ENCODE measurements around the gene NPIPA1.
A peak's percentile ranks its signal among the peaks of the same experiment; 100 is the strongest.
"Not testable (repeated sequence)": the region's sequence is repeated elsewhere in the genome, so short reads cannot be mapped to it uniquely, and the experiment has no call there.

NPIPA1 gene

GRCh38 chr16:14937143-14937542 is at the start of gene NPIPA1:
NPIPA1 (plus strand) TSS chr16:14937443; CDS start chr16:14937443, 0 bp downstream.
- not testable (repeated sequence) for H3K9me3 ChIP-seq (ENCODE audit: control insufficient read depth, insufficient read depth, low read depth, low read length); H3K4me1 ChIP-seq (ENCODE audit: control insufficient read depth, insufficient read depth, low read length); H3K4me3 ChIP-seq (ENCODE audit: low read depth, low read length); H3K27ac ChIP-seq (ENCODE audit: low read depth, low read length); H3K27me3 ChIP-seq (ENCODE audit: control insufficient read depth, insufficient read depth, low read length); H3K36me3 ChIP-seq (ENCODE audit: control insufficient read depth, insufficient read depth, low read length); H3K9ac ChIP-seq (ENCODE audit: low read length)

DNA sequence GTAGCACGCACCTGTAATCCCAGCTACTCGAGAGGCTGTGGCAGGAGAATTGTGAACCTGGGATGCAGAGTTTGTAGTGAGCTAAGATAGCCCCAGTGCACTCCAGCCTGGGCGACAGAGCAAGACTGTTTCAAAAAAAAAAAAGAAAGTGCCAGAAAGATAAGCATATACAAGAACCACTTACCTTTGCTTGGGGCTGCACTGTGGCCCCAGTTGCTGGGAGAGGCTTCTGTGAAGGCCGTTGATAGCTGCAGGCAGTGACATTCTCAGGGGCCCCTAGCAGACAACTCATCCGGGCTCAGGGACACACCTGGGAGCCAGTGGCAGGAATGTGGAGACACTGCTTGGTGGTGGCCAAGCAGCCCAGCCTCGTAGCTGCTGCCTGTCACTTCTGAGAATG is 45.1 kb upstream of the NPIPA1 start:
- not testable (repeated sequence) for H3K27ac ChIP-seq (ENCODE audit: low read depth, low read length); H3K9ac ChIP-seq (ENCODE audit: low read length); H3K36me3 ChIP-seq (ENCODE audit: control insufficient read depth, insufficient read depth, low read length); H3K27me3 ChIP-seq (ENCODE audit: control insufficient read depth, insufficient read depth, low read length); H3K4me3 ChIP-seq (ENCODE audit: low read depth, low read length); H3K9me3 ChIP-seq (ENCODE audit: control insufficient read depth, insufficient read depth, low read depth, low read length); H3K4me1 ChIP-seq (ENCODE audit: control insufficient read depth, insufficient read depth, low read length)

DNA sequence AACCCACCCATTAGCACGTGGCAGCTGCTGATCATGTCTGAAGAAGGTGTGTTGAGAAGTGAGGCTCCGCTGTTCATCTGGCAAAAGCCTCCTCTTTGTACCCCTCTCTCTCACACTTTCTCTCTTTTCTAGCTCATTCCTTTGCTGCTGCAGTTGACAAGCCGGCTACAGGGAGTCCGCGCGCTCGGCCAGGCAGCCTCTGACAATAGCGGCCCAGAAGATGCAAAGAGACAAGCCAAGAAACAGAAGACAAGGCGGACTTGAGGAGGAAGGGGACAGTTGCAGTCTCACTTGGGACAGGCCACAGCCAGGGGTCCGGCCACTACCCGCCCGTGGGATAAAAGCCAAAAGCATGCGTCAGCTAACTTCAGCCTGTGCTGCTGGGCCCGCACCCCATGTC is 41.9 kb upstream of the NPIPA1 start:
- H3K36me3 ChIP-seq (ENCODE audit: control insufficient read depth, insufficient read depth, low read length); H3K4me3 ChIP-seq (ENCODE audit: low read depth, low read length); H3K9me3 ChIP-seq (ENCODE audit: control insufficient read depth, insufficient read depth, low read depth, low read length); H3K27me3 ChIP-seq (ENCODE audit: control insufficient read depth, insufficient read depth, low read length); H3K9ac ChIP-seq (ENCODE audit: low read length); H3K4me1 ChIP-seq (ENCODE audit: control insufficient read depth, insufficient read depth, low read length); H3K27ac ChIP-seq (ENCODE audit: low read depth, low read length): not testable (repeated sequence)

DNA sequence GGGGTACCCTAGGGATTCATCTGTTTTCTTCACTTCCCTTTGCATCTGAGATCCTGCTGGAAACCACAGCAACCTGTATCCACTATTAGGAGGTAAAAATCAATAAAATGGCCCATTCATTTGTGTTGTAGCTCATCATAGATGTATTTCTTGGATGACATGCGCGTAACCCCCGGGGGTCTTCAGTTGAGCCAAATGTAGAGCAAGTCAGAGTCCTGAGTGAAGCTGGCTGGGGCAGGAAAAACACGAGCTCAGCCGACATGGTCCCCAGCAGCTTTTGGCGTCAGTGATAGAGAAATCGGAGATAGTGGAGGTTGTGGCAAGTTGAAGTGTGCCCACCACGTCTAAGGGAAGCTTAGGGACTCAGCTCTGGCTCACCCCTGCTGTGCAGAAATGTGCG is 41.2 kb upstream of the NPIPA1 start:
- H3K36me3 ChIP-seq (ENCODE audit: control insufficient read depth, insufficient read depth, low read length); H3K27ac ChIP-seq (ENCODE audit: low read depth, low read length); H3K9me3 ChIP-seq (ENCODE audit: control insufficient read depth, insufficient read depth, low read depth, low read length); H3K9ac ChIP-seq (ENCODE audit: low read length); H3K27me3 ChIP-seq (ENCODE audit: control insufficient read depth, insufficient read depth, low read length); H3K4me1 ChIP-seq (ENCODE audit: control insufficient read depth, insufficient read depth, low read length); H3K4me3 ChIP-seq (ENCODE audit: low read depth, low read length): not testable (repeated sequence)

DNA sequence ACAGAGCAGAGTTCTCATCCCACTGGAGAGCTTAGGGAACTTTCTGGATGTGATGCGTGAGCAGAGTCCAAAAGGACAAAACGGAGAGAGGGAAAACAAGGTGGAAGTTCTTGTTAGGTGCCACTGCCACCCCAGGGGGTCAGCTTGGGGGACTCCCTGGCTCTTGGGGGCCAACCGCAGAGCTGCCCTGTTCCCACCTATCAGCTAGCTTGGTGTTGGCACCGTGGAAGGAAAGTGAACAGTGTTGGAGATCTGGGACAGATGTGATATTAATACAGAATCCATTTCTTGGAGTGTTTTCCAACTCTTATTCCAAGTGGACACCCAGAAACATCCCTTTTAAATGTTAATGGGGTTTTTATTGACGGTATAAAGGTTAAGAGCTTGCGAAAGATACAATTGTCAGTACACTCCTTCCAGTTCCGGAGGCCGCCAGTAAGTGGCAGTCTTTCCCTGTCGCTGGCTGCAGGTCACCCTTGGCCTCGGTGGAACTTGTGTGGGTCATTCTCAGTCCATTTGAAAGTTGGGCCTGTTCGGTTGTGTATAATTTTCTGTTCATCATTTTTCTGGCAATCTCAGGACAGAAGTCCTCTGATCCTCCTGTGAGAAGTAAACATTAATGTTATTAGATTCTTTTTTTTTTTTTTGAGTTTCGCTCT is 40.1 kb upstream of the NPIPA1 start:
- H3K9me3 ChIP-seq (ENCODE audit: control insufficient read depth, insufficient read depth, low read depth, low read length); H3K4me3 ChIP-seq (ENCODE audit: low read depth, low read length); H3K27me3 ChIP-seq (ENCODE audit: control insufficient read depth, insufficient read depth, low read length); H3K9ac ChIP-seq (ENCODE audit: low read length); H3K4me1 ChIP-seq (ENCODE audit: control insufficient read depth, insufficient read depth, low read length); H3K27ac ChIP-seq (ENCODE audit: low read depth, low read length); H3K36me3 ChIP-seq (ENCODE audit: control insufficient read depth, insufficient read depth, low read length): not testable (repeated sequence)

- not testable (repeated sequence) for H3K9ac ChIP-seq (ENCODE audit: low read length); H3K27ac ChIP-seq (ENCODE audit: low read depth, low read length)
Measured at GRCh38 chr16:14898162-14898561, 39.1 kb upstream of the NPIPA1 start.

DNA sequence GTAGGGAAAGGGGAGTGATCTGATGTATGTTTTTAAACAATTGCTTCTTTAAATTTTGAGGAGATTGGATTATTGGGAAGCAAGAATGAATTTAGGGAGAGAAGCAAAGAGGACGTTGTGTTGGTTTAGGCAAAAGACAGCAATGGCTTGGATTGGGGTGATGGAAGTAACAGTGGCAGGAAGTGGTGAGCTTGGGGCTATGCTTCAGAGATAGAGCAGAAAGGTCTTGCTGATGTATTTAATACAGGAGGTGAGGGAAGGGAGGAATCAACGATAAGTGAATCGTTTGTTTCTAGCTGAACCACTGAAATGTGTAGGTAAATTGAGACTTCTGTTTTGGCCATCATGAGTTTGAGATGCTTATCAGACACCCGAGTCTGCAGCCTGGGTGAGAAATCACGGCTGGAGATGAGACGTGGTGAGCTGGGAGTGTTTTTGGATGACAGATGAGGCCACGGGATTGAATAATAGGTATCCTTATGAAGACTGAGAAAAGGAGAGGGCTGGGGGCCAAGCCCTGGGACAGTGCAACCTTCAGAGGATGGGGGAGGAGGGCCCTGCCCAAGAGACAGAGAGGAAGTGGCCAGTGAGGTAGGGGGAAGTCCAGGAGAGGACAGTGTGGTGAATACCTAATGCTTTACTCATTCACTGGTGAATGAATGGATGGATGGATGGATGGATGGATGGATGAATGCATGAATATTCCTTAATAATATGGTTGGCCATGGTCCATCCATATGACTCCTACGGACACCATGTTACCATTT is 33.9 kb upstream of the NPIPA1 start:
- H3K4me3 ChIP-seq (ENCODE audit: low read depth, low read length); H3K4me1 ChIP-seq (ENCODE audit: control insufficient read depth, insufficient read depth, low read length); H3K9ac ChIP-seq (ENCODE audit: low read length); H3K9me3 ChIP-seq (ENCODE audit: control insufficient read depth, insufficient read depth, low read depth, low read length); H3K27ac ChIP-seq (ENCODE audit: low read depth, low read length); H3K27me3 ChIP-seq (ENCODE audit: control insufficient read depth, insufficient read depth, low read length); H3K36me3 ChIP-seq (ENCODE audit: control insufficient read depth, insufficient read depth, low read length): not testable (repeated sequence)

More at GRCh38 chr16:14898162-14898561, 39.1 kb upstream of the NPIPA1 start:
- not testable (repeated sequence) for H3K9me3 ChIP-seq (ENCODE audit: control insufficient read depth, insufficient read depth, low read depth, low read length); H3K36me3 ChIP-seq (ENCODE audit: control insufficient read depth, insufficient read depth, low read length); H3K27me3 ChIP-seq (ENCODE audit: control insufficient read depth, insufficient read depth, low read length); H3K4me3 ChIP-seq (ENCODE audit: low read depth, low read length); H3K4me1 ChIP-seq (ENCODE audit: control insufficient read depth, insufficient read depth, low read length)

- not testable (repeated sequence) for H3K27me3 ChIP-seq (ENCODE audit: control insufficient read depth, insufficient read depth, low read length); H3K36me3 ChIP-seq (ENCODE audit: control insufficient read depth, insufficient read depth, low read length); H3K9me3 ChIP-seq (ENCODE audit: control insufficient read depth, insufficient read depth, low read depth, low read length); H3K4me3 ChIP-seq (ENCODE audit: low read depth, low read length); H3K4me1 ChIP-seq (ENCODE audit: control insufficient read depth, insufficient read depth, low read length); H3K9ac ChIP-seq (ENCODE audit: low read length); H3K27ac ChIP-seq (ENCODE audit: low read depth, low read length)
Measured at GRCh38 chr16:14909744-14910143, 27.5 kb upstream of the NPIPA1 start.

DNA sequence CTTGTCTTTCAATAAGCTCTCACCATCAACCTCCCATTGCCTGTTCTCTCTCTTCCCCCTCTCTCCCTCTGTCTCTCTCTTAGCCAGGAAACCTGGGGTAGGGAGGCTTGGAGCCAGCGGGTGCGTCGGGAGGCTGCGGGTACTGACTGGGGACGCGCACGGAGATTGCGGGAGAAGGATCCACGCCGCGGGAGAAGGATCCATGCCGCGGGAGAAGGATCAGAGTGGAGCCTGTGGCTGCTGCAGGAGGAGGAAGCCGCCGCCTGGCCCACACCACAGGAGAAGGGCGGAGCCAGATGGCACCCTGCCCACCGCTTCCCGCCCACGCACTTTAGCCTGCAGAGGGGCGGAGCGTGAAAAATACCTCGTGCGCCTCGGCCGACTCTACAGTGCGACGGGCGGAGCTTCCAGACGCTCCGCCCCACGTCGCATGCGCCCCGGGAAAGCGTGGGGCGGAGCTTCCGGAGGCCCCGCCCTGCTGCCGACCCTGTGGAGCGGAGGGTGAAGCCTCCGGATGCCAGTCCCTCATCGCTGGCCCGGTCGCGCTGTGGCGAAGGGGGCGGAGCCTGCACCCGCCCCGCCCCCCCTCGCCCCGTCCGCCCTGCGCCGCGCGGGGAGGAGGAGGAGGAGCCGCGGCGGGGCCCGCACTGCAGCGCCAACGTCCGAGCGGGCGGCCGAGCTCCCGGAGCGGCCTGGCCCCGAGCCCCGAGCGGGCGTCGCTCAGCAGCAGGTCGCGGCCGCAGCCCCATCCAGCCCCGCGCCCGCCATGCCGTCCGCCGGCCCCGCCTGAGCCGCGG is 26.2 kb upstream of the NPIPA1 start:
- H3K27me3 ChIP-seq (ENCODE audit: control insufficient read depth, insufficient read depth, low read length); H3K36me3 ChIP-seq (ENCODE audit: control insufficient read depth, insufficient read depth, low read length); H3K9ac ChIP-seq (ENCODE audit: low read length); H3K4me1 ChIP-seq (ENCODE audit: control insufficient read depth, insufficient read depth, low read length); H3K4me3 ChIP-seq (ENCODE audit: low read depth, low read length); H3K27ac ChIP-seq (ENCODE audit: low read depth, low read length); H3K9me3 ChIP-seq (ENCODE audit: control insufficient read depth, insufficient read depth, low read depth, low read length): not testable (repeated sequence)

GRCh38 chr16:14911954-14912353 is 25.3 kb upstream of the NPIPA1 start:
- not testable (repeated sequence) for H3K27ac ChIP-seq (ENCODE audit: low read depth, low read length); H3K9me3 ChIP-seq (ENCODE audit: control insufficient read depth, insufficient read depth, low read depth, low read length); H3K27me3 ChIP-seq (ENCODE audit: control insufficient read depth, insufficient read depth, low read length); H3K4me1 ChIP-seq (ENCODE audit: control insufficient read depth, insufficient read depth, low read length); H3K9ac ChIP-seq (ENCODE audit: low read length); H3K36me3 ChIP-seq (ENCODE audit: control insufficient read depth, insufficient read depth, low read length)
- peak overlapping the region; percentile 50 for H3K4me3 ChIP-seq (ENCODE audit: low read depth, low read length)

DNA sequence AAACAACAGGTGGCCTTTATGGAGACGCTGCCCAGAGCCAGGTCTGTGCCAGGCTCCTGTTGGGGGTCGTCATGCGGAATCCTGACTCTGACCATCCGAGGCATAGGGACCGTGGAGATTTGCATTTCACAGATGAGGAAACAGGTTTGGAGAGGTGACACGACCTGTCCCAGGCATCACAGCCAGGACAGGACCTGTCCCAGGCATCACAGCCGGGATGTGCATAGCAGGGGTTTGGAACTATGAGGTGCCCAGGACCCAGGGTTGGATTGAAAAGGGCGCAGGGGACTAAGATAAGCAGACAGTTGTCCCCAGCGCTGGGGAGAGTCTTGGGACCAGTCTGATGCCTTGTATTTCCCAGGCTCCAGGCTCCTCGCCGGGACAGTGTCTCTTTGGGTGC is 24.7 kb upstream of the NPIPA1 start:
- H3K4me3 ChIP-seq (ENCODE audit: low read depth, low read length); H3K9ac ChIP-seq (ENCODE audit: low read length); H3K36me3 ChIP-seq (ENCODE audit: control insufficient read depth, insufficient read depth, low read length); H3K27me3 ChIP-seq (ENCODE audit: control insufficient read depth, insufficient read depth, low read length); H3K27ac ChIP-seq (ENCODE audit: low read depth, low read length); H3K9me3 ChIP-seq (ENCODE audit: control insufficient read depth, insufficient read depth, low read depth, low read length); H3K4me1 ChIP-seq (ENCODE audit: control insufficient read depth, insufficient read depth, low read length): not testable (repeated sequence)
